ENCODE measurements around the gene ANKAR. TPM values are rescaled to one million over a fixed set of nuclear protein-coding genes. Genes with fewer than 3 reads are reported as not detected.
"Not testable (repeated sequence)": the region's sequence is repeated elsewhere in the genome, so short reads cannot be mapped to it uniquely, and the experiment has no call there.

Gene ANKAR
- total RNA-seq, 4 donors from 2014 or later: 3.7 to 36.1 (median 13.4) TPM

DNA sequence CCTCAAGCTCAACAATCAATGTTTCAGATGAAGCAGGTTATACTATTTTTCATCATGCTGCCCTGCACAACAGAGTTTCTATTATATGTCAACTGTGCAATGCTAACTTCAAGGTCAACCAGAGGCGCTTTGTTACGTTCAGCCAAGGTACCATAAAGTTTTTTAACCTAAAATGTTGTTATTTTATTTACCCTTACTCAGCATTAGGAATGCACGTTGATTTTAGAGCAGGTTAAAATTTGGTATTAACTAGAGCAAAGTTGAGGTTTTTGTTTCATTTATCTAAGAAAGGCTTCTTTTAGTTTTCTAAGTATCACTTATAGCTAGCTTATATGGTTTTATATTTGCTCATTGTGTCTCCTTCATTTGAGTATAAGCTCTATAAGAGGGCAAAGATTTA, 21.8 kb downstream of the ANKAR start:
- 82 to 87% methylated on average over 3 of the region's 3 CpGs for WGBS, 2 donors (ENCODE audit: low coverage in 1 of 2)
- TF ChIP-seq POLR2AphosphoS5 (IDR thresholded peaks at IDR 0.05) (no peak), POLR2A (IDR thresholded peaks at IDR 0.05) (no peak), EP300 (IDR thresholded peaks at IDR 0.05) (no peak)

DNA sequence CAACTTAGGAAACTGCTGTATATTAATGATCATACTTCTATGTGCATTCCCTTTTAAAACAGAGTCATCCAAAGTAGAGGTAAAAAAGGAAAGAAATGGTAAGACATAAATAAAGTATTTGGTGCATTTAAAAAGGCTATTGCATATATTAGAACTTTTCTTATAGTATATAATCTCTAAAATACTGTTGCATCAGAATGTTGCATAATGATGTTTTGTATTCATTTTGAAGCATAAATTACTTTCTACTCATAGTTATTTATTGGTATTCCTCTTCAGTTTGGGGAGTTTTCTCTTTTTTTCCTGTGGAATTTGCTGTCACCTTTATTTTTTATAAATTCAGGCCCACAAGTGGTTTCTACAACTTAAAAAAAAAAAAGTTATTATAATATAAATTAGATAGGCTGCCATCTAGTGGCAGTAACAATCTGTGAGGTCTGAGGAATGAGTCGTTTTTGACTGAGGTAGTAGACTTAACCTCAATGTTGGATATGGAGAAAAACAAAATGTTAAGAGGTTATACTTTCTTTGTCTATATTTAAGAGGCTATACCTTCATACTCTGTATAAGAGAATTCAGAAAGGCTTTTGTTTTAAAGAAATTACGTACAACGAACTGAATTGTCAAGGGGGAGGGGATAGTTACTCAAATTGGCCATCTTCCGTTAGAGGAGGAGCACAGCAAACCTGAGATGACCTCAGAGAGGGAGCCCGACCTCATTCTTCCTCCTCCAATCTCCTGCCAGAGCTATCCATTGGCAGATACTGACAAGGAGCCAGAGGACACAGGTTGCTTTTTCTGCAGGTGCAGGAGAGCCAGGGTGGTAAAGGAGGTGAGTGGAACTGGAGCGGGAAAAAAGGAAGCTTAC, 23.8 kb downstream of the ANKAR start:
- peak; percentile 43 for ATAC-seq
- TF ChIP-seq, protein P1, sequence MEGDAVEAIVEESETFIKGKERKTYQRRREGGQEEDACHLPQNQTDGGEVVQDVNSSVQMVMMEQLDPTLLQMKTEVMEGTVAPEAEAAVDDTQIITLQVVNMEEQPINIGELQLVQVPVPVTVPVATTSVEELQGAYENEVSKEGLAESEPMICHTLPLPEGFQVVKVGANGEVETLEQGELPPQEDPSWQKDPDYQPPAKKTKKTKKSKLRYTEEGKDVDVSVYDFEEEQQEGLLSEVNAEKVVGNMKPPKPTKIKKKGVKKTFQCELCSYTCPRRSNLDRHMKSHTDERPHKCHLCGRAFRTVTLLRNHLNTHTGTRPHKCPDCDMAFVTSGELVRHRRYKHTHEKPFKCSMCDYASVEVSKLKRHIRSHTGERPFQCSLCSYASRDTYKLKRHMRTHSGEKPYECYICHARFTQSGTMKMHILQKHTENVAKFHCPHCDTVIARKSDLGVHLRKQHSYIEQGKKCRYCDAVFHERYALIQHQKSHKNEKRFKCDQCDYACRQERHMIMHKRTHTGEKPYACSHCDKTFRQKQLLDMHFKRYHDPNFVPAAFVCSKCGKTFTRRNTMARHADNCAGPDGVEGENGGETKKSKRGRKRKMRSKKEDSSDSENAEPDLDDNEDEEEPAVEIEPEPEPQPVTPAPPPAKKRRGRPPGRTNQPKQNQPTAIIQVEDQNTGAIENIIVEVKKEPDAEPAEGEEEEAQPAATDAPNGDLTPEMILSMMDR (IDR thresholded peaks at IDR 0.05): peak; percentile 60 to 70 (median 60)
- TF ChIP-seq EP300 (IDR thresholded peaks at IDR 0.05): no peak
- peaks cover 0 to 11% (median 2%) of the 10 kb centered on the region in 3 donors for H3K4me1 ChIP-seq
- H3K9me3 ChIP-seq: no peaks in the 10 kb centered on the region
- H3K27me3 ChIP-seq: no peaks in the 10 kb centered on the region
- no peak overlapping the region for H3K4me3 ChIP-seq
- peaks cover 0 to 18% of the 10 kb centered on the region in 2 donors for H3K36me3 ChIP-seq
- H3K27ac ChIP-seq: no peak overlapping the region
- 30 to 31% methylated on average over 6 of the region's 6 CpGs for WGBS, 2 donors (ENCODE audit: low coverage in 1 of 2)

More for the DNA sequence above, 21.8 kb downstream of the ANKAR start:
- no peak overlapping the region for H3K27ac ChIP-seq
- H3K4me1 ChIP-seq: peaks cover 0 to 11% (median 2%) of the 10 kb centered on the region in 3 donors
- no peak for ATAC-seq
- H3K9me3 ChIP-seq: no peaks in the 10 kb centered on the region
- H3K27me3 ChIP-seq: no peaks in the 10 kb centered on the region
- H3K36me3 ChIP-seq: peaks cover 0 to 36% of the 10 kb centered on the region in 2 donors
- no peak overlapping the region for H3K4me3 ChIP-seq

DNA sequence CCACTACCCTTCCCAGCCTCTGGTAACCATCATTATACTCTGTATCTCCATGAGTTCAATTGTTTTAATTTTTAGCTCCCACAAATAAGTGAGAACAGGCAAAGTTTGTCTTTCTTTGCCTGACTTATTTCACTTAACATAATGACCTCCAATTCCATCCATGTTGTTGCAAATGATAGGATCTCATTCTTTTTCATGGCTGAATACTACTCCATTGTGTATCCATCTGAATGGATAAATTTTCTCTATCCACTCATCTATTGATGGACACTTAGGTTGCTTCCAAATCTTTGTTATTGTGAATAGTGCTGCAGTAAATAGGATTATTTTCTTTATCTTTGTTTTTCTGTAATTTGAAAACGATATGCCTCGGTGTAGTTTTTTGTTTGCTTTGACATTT, 26.2 kb downstream of the ANKAR start:
- ATAC-seq: no peak
- TF ChIP-seq EP300 (IDR thresholded peaks at IDR 0.05) (no peak), POLR2A (IDR thresholded peaks at IDR 0.05) (no peak), POLR2AphosphoS5 (IDR thresholded peaks at IDR 0.05) (no peak)
- TF ChIP-seq, protein P1 (IDR thresholded peaks at IDR 0.05): no peak
- Histone ChIP-seq H3K4me1 (peaks cover 0 to 11% (median 2%) of the 10 kb centered on the region in 3 donors), H3K27ac (no peak overlapping the region), H3K4me3 (no peak overlapping the region), H3K9me3 (no peaks in the 10 kb centered on the region), H3K27me3 (no peaks in the 10 kb centered on the region), H3K36me3 (peaks cover 0 to 10% of the 10 kb centered on the region in 2 donors)
- WGBS, 2 donors (ENCODE audit: low coverage in 1 of 2): 41 to 50% methylated on average over 2 of the region's 2 CpGs

DNA sequence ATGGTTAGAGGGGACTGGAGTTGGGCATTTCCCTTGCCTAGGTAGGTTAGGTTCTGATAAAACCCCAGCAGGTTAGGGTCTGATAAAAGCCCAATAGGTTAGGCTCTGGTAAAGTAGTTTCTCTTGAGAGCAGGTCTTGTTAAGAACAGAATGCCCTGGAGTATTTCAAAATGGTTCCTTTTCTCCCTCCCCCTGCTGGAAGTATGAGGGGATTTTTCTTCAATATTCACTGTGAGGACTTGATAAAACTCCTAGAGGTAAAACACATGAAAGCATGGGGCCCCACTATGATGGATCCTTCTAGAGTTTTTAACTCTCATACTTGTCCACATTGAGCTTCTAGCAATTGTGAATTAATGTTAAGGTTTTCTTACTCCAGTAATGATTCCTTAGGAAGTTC, 27.6 kb downstream of the ANKAR start:
- peaks cover 0 to 19% of the 10 kb centered on the region in 2 donors for H3K36me3 ChIP-seq
- ATAC-seq: no peak

DNA sequence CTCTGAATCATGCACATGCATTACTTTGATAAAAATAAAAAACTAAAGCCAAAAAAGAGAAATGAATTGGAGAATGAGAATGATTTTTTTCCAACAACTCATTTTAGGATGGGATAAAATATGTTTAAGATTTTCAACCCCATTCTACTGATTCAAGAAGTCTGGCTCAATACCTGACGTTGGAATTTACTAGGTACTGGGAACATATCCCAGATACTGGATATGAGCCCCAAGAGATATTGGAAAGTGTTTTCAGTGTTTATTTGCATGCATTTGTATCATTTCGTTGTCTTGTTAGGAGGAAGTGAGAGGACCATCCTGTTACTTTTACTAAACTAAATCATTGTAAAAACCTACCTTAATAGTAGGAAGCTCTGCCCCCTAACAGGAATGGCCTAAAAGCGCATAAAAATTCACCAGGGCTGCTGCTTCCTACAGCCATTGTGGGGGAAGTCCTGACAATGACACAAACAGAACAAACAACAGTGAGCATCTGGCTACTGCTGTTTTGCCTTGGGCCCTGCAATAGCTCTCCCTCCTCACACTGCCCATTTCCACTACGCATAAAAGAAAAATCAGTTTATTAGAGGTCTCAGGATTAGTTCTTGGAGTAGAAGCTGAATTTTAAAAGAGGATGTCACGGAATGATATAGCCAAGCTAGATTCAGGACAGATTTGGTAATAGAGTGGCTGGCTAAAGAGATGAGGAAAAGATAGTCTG, 35.2 kb downstream of the ANKAR start:
- 83 to 86% methylated on average over 4 of the region's 5 CpGs for WGBS, 2 donors (ENCODE audit: low coverage in 1 of 2)
- Histone ChIP-seq H3K4me3 (no peak overlapping the region), H3K27me3 (no peaks in the 10 kb centered on the region), H3K27ac (no peak overlapping the region), H3K36me3 (peaks cover 0 to 40% of the 10 kb centered on the region in 2 donors), H3K9me3 (no peaks in the 10 kb centered on the region), H3K4me1 (no peaks in the 10 kb centered on the region)
- no peak for ATAC-seq
- no peak for TF ChIP-seq POLR2AphosphoS5 (IDR thresholded peaks at IDR 0.05)
- TF ChIP-seq, protein P1 (IDR thresholded peaks at IDR 0.05): no peak
- TF ChIP-seq EP300 (IDR thresholded peaks at IDR 0.05): no peak
- no peak for TF ChIP-seq POLR2A (IDR thresholded peaks at IDR 0.05)

More for the DNA sequence above, 27.6 kb downstream of the ANKAR start:
- Histone ChIP-seq H3K4me3 (no peak overlapping the region), H3K27ac (no peak overlapping the region), H3K4me1 (peaks cover 0 to 11% (median 2%) of the 10 kb centered on the region in 3 donors), H3K27me3 (no peaks in the 10 kb centered on the region), H3K9me3 (no peaks in the 10 kb centered on the region)
- TF ChIP-seq EP300 (IDR thresholded peaks at IDR 0.05): no peak
- TF ChIP-seq POLR2A (IDR thresholded peaks at IDR 0.05): no peak
- TF ChIP-seq, protein P1 (IDR thresholded peaks at IDR 0.05): no peak
- no peak for TF ChIP-seq POLR2AphosphoS5 (IDR thresholded peaks at IDR 0.05)

DNA sequence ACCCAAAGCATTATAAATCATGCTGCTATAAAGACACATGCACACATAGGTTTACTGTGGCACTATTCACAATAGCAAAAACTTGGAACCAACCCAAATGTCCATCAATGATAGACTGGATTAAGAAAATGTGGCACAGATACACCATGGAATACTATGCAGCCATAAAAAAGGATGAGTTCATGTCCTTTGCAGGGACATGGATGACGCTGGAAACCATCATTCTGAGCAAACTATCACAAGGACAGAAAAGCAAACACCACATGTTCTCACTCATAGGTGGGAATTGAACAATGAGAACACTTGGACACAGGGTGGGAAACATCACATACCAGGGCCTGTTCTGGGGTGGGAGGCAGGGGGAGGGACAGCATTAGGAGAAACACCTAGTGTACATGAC, 43.1 kb downstream of the ANKAR start:
- not testable (repeated sequence) for ATAC-seq, H3K27me3 ChIP-seq, H3K4me1 ChIP-seq, H3K9me3 ChIP-seq, H3K27ac ChIP-seq, H3K4me3 ChIP-seq
- H3K36me3 ChIP-seq: peaks cover 0 to 11% of the 10 kb centered on the region in 2 donors
- 75% methylated on average over 1 of the region's 1 CpG; no CpG with 5 or more reads in 1 of the 2 donors for WGBS, 2 donors (ENCODE audit: low coverage in 1 of 2)
